ENCODE measurements around the gene JAG2. TPM values are rescaled to one million over a fixed set of nuclear protein-coding genes. Genes with fewer than 3 reads are reported as not detected.

JAG2 gene
- total and polyA plus RNA-seq, 10 donors = 3.0 to 14.3 (median 6.4) TPM

DNA sequence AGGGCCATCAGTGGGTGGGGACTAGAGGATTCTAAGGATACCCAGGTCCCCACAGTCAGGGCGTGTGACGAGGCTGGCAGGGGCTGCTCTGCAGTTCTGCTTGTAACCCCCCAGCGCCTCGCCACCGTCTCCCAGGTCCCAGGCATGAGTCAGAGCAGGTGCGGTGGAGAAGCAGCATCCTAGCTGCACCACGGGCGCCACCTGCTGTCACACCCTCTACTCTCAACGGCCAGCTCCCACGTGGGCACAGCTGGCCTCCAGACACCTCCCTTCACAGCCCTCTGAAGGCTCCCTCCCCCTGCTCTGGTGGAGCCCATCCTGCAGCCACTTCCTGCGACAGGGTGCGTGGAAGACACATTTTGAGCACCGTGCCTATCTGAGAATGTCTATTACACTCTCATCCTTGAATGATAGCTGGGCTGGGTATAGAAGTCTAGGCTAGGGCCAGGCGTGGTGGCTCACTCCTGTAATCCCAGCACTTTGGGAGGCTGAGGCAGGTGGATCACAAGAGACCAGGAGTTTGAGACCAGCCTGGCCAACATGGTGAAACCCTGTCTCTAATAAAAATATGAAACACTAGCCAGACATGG lies 19.5 kb upstream of the JAG2 start:
- WGBS, 5 donors = 72 to 86% (median 75%) methylated on average over 8 to 14 of the region's 14 CpGs
- intact Hi-C loops (cut with DNase I; ENCODE audit: low total_unique reads) = no loop called here
- no peak for DNase-seq

DNA sequence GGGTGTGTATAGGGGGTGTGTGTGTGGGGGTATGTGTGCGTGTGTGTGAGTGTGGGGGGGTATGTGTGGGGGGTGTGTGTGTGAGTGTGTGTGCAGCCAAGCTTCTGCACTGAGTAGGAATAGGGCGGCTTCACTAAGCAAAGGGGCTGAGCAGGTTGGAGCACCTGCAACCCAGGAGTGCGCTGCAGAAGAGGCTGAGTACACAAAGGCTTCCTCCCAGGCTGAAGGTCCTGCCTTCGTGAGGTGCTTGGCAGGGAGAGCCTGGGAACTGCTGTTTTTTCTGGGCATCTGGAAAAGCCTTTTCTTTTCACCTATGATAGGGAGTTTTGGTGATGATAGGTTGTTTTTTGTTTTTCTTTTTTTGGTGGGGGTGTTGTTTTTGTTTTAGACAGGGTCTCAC lies 18.5 kb upstream of the JAG2 start:
- intact Hi-C loops (cut with DNase I; ENCODE audit: low total_unique reads) = no loop called here
- 72 to 92% (median 75%) methylated on average over 4 of the region's 4 CpGs for WGBS, 5 donors
- Histone ChIP-seq H3K36me3 (no peaks in the 10 kb centered on the region), H3K4me3 (no peak overlapping the region), H3K27me3 (replicated peaks in 1 of 7) (peaks cover 0 to 37% (median 7%) of the 10 kb centered on the region in 7 donors), H3K27ac (no peak overlapping the region), H3K4me1 (peaks cover 0 to 8% (median 3%) of the 10 kb centered on the region in 6 donors), H3K9me3 (peaks cover 0 to 13% (median 7%) of the 10 kb centered on the region in 8 donors)
- no peak for DNase-seq
- TF ChIP-seq, protein P1, sequence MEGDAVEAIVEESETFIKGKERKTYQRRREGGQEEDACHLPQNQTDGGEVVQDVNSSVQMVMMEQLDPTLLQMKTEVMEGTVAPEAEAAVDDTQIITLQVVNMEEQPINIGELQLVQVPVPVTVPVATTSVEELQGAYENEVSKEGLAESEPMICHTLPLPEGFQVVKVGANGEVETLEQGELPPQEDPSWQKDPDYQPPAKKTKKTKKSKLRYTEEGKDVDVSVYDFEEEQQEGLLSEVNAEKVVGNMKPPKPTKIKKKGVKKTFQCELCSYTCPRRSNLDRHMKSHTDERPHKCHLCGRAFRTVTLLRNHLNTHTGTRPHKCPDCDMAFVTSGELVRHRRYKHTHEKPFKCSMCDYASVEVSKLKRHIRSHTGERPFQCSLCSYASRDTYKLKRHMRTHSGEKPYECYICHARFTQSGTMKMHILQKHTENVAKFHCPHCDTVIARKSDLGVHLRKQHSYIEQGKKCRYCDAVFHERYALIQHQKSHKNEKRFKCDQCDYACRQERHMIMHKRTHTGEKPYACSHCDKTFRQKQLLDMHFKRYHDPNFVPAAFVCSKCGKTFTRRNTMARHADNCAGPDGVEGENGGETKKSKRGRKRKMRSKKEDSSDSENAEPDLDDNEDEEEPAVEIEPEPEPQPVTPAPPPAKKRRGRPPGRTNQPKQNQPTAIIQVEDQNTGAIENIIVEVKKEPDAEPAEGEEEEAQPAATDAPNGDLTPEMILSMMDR (IDR thresholded peaks at IDR 0.05 in 8 of 11, conservative IDR thresholded peaks at IDR 0.05 in 3 of 11) = no peak
- TF ChIP-seq POLR2A (IDR thresholded peaks at IDR 0.05) (no peak), POLR2AphosphoS5 (IDR thresholded peaks at IDR 0.05) (no peak)

More for the DNA sequence above, 19.5 kb upstream of the JAG2 start:
- Histone ChIP-seq H3K9me3 (peaks cover 0 to 13% (median 7%) of the 10 kb centered on the region in 8 donors), H3K27me3 (replicated peaks in 1 of 7) (peaks cover 0 to 40% (median 8%) of the 10 kb centered on the region in 7 donors), H3K4me1 (peaks cover 2 to 5% (median 4%) of the 10 kb centered on the region in 6 donors), H3K27ac (no peak overlapping the region), H3K4me3 (no peak overlapping the region), H3K36me3 (no peaks in the 10 kb centered on the region)
- TF ChIP-seq, protein P1 (IDR thresholded peaks at IDR 0.05 in 8 of 11, conservative IDR thresholded peaks at IDR 0.05 in 3 of 11) = no peak
- TF ChIP-seq POLR2A (IDR thresholded peaks at IDR 0.05) (no peak), POLR2AphosphoS5 (IDR thresholded peaks at IDR 0.05) (no peak)

DNA sequence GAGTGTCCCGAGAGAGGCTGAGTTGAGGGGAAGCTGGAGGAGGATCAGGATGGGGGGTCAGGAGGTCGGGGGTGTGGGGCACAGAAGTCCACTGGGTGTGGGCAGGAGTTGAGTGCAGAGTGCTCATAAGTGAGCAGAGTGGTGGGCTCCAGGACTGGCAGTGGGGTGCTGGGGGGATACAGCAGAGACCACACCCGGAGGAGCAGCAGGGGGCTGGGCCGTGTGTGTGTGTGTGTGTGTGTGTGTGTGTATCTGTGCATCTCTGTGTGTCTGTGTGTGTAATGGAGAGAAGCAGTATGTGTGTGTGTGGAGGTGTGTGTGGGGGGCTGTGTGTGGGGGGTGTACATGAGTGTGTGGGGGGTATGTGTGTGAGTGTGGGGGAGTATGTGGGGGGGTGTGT lies 17.4 kb upstream of the JAG2 start:
- Histone ChIP-seq H3K27ac (no peak overlapping the region), H3K27me3 (replicated peaks in 1 of 7) (peaks cover 0 to 35% (median 2%) of the 10 kb centered on the region in 7 donors), H3K36me3 (no peaks in the 10 kb centered on the region), H3K4me3 (no peak overlapping the region), H3K4me1 (peaks cover 0 to 17% (median 10%) of the 10 kb centered on the region in 6 donors), H3K9me3 (peaks cover 0 to 13% (median 7%) of the 10 kb centered on the region in 8 donors)
- no peak for DNase-seq
- 27 to 34% (median 31%) methylated on average over 4 of the region's 4 CpGs for WGBS, 5 donors
- intact Hi-C loops (cut with DNase I; ENCODE audit: low total_unique reads) = no loop called here
- TF ChIP-seq POLR2A (IDR thresholded peaks at IDR 0.05) (no peak), POLR2AphosphoS5 (IDR thresholded peaks at IDR 0.05) (no peak)
- TF ChIP-seq, protein P1 (IDR thresholded peaks at IDR 0.05 in 8 of 11, conservative IDR thresholded peaks at IDR 0.05 in 3 of 11) = no peak

DNA sequence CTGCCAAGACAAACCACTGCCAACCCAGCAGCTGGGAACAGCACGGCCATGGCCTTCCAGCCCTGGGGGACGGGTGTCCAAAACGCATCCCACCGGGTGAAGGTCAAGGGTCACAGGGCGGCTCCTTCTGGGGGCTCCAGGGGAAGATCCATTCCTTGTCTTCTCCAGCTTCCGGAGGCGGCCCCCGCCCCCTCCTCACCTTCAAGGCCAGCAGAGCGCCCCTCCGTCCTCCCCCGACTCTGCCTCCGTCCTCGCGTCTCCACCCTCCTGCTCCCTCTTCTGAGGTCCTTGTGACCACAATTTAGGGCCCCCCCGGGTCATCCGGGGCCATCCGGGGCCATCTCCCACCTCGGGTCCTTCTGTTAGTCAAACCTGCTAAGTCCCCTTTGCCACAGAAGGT lies 16.4 kb upstream of the JAG2 start:
- DNase-seq = no peak
- Histone ChIP-seq H3K27ac (no peak overlapping the region), H3K9me3 (peaks cover 0 to 13% (median 7%) of the 10 kb centered on the region in 8 donors), H3K4me1 (peaks cover 0 to 25% (median 17%) of the 10 kb centered on the region in 6 donors), H3K4me3 (no peak overlapping the region), H3K36me3 (no peaks in the 10 kb centered on the region), H3K27me3 (replicated peaks in 1 of 7) (peaks cover 0 to 39% (median 0%) of the 10 kb centered on the region in 7 donors)
- TF ChIP-seq, protein P1 (IDR thresholded peaks at IDR 0.05 in 8 of 11, conservative IDR thresholded peaks at IDR 0.05 in 3 of 11) = no peak
- TF ChIP-seq POLR2AphosphoS5 (IDR thresholded peaks at IDR 0.05) = no peak
- TF ChIP-seq POLR2A (IDR thresholded peaks at IDR 0.05) = no peak
- intact Hi-C loops (cut with DNase I; ENCODE audit: low total_unique reads) = no loop called here
- 73 to 86% (median 82%) methylated on average over 18 of the region's 18 CpGs for WGBS, 5 donors

Data from spleen (tissue), 11 donors.